ENCODE measurements around the gene STK11.

GRCh38 chr19:1270213-1270853, 64.8 kb downstream of the STK11 start:
- TF ChIP-seq TCF12 (IDR thresholded peaks at IDR 0.05) = no peak
- no peak for TF ChIP-seq CTCF (IDR thresholded peaks at IDR 0.05)
- no peak for TF ChIP-seq RFX5 (IDR thresholded peaks at IDR 0.05; ENCODE audit: low read length)
- no peak for TF ChIP-seq JUND (IDR thresholded peaks at IDR 0.05)
- no peak; the same call in 1 of the 2 replicates for TF ChIP-seq POLR2AphosphoS5 (IDR thresholded peaks at IDR 0.05; ENCODE audit: low read depth, low read length)
- TF ChIP-seq YY1 (IDR thresholded peaks at IDR 0.05; ENCODE audit: low read depth) = no peak

Measured in SK-N-SH (cell line).